GM06990 (cell line): ENCODE measurements around the gene FAM222B.

Experiments used
- DNase-seq: peaks from one replicate; pipeline ENCODE4 v3.0.0-alpha.2; 2011; ENCODE audit not compliant: insufficient read length; ENCODE audit errors: extremely low read depth
- H3K27me3 ChIP-seq: replicated peaks from 2 replicates; pipeline ENCODE4 v1.6.0; 2011; ENCODE audit warnings: low read length; ENCODE audit not compliant: control insufficient read depth, insufficient read depth
- H3K36me3 ChIP-seq: 2 replicates; pipeline ENCODE4 v1.5.1; 2011; ENCODE audit warnings: low read length; ENCODE audit not compliant: control insufficient read depth, insufficient read depth
- H3K4me3 ChIP-seq: replicated peaks from 2 replicates; pipeline ENCODE4 v1.5.1; 2011; ENCODE audit warnings: low read depth, mild to moderate bottlenecking, control low read depth, low read length
- CTCF ChIP-seq: IDR thresholded peaks from 2 replicates; pipeline ENCODE4 v1.5.1; 2011; ENCODE audit warnings: low read length, control low read depth, mild to moderate bottlenecking, inconsistent platforms; ENCODE audit not compliant: insufficient read depth, poor library complexity, severe bottlenecking

FAM222B gene

GRCh38 chr17:28759256-28759865, 83.2 kb downstream of the FAM222B start:
- peaks cover 17% of the 10 kb centered on the region for H3K36me3 ChIP-seq
- H3K4me3 ChIP-seq = no peak overlapping the region
- no peaks in the 10 kb centered on the region for H3K27me3 ChIP-seq
- no peak for DNase-seq
- TF ChIP-seq CTCF = no peak

- H3K36me3 ChIP-seq = peaks cover 17% of the 10 kb centered on the region
- TF ChIP-seq CTCF = no peak
- H3K27me3 ChIP-seq = no peaks in the 10 kb centered on the region
- no peak overlapping the region for H3K4me3 ChIP-seq
- DNase-seq = no peak
Observed at GRCh38 chr17:28758411-28759121, 84.0 kb downstream of the FAM222B start.

- DNase-seq = no peak
- TF ChIP-seq CTCF = no peak
- peaks cover 17% of the 10 kb centered on the region for H3K36me3 ChIP-seq
Observed at GRCh38 chr17:28756049-28756804, 86.4 kb downstream of the FAM222B start.

DNA sequence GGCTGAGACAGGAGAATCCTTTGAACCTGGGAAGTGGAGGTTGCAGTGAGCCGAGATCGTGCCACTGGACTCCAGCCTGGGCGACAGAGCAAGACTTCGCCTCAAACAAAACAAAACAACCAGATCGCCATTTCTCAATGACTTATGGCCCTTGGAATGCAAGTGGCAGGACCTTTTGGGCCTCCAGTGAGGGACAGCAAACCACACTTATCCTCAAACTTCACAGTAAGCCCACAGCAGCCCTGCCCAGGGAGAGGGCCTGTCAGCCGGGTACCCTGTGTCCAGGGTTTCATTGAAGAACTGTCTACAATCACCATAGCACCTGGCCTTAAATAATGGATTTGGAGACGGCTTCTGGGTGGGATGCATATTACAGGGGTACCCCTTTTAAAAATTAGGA, 87.1 kb downstream of the FAM222B start:
- Histone ChIP-seq H3K27me3 (no peaks in the 10 kb centered on the region), H3K36me3 (peaks cover 20% of the 10 kb centered on the region), H3K4me3 (no peak overlapping the region)
- TF ChIP-seq CTCF = no peak
- DNase-seq = no peak

More at GRCh38 chr17:28756049-28756804, 86.4 kb downstream of the FAM222B start:
- no peak overlapping the region for H3K4me3 ChIP-seq
- H3K27me3 ChIP-seq = no peaks in the 10 kb centered on the region

DNA sequence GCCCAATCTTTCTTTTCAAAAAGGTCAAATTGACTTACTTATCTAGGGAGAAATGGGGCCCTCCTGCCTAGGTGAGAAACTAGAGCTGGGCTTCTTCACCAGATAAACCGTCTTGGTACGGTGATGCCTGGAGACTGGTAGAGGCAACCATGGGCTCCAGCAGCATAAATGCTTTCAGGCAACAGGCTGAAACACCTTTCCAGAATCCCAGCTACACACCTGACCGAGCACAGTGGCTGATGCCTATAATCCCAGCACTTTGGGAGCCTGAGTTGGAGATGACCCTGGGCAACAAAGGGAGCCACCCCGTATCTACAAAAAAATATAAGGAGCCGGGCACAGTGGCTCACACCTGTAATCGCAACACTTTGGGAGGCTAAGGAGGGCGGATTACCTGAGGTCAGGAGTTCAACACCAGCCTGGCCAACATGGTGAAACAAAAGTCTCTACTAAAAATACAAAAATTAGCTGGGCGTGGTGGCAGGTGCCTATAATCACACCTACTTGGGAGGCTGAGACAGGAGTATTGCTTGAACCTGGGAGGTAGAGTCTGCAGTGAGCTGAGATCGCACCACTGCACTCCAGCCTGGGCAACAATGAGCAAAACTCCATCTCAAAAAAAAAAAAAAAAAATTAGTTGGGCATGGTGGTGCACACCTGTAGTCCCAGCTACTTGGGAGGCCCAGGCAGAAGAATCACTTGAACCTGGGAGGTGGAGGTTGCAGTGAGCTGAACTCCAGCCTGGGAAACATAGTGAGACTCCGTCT, 90.8 kb downstream of the FAM222B start:
- DNase-seq = no peak
- Histone ChIP-seq H3K36me3 (peaks cover 33% of the 10 kb centered on the region), H3K4me3 (no peak overlapping the region), H3K27me3 (no peaks in the 10 kb centered on the region)
- no peak for TF ChIP-seq CTCF
